GM08714 (cell line): ENCODE data around the gene ZNF322.
A peak's percentile ranks its signal among the peaks of the same experiment; 100 is the strongest.
"Not testable (repeated sequence)": the region's sequence is repeated elsewhere in the genome, so short reads cannot be mapped to it uniquely, and the experiment has no call there.

Experiments
- H3K4me3 ChIP-seq: fragments of 200-500 bp; sonication (Bioruptor generic); 2 replicates; pipeline ENCODE4 v1.5.1; 2014; ENCODE audit warnings: mild to moderate bottlenecking, low read length, inconsistent platforms
- ZNF274 ChIP-seq: IDR thresholded peaks from 2 replicates; pipeline ENCODE4 v1.6.1; 2012; ENCODE audit warnings: mild to moderate bottlenecking, low read depth, low read length

Gene ZNF322

GRCh38 chr6:26659042-26659999 lies at the start of gene ZNF322:
Gene ZNF322 (minus strand): TSS chr6:26659746. CDS start chr6:26638553, 21,193 bp downstream.
- TF ChIP-seq ZNF274 = no peak
- peak within 1 kb of the TSS; percentile 84 for H3K4me3 ChIP-seq

GRCh38 chr6:26705780-26706179 lies 46.2 kb upstream of the ZNF322 start:
- H3K4me3 ChIP-seq = not testable (repeated sequence)

GRCh38 chr6:26705352-26705751 lies 45.8 kb upstream of the ZNF322 start:
- H3K4me3 ChIP-seq = not testable (repeated sequence)

GRCh38 chr6:26701023-26701747 lies 41.6 kb upstream of the ZNF322 start:
- not testable (repeated sequence) for H3K4me3 ChIP-seq

GRCh38 chr6:26697496-26697895 lies 38.0 kb upstream of the ZNF322 start:
- H3K4me3 ChIP-seq = not testable (repeated sequence)

- not testable (repeated sequence) for H3K4me3 ChIP-seq
These were observed 29.9 kb upstream of the ZNF322 start for GRCh38 chr6:26689324-26689947.

- not testable (repeated sequence) for H3K4me3 ChIP-seq
These were observed 23.0 kb upstream of the ZNF322 start for GRCh38 chr6:26682435-26683042.

- H3K4me3 ChIP-seq = not testable (repeated sequence)
These were observed 13.7 kb upstream of the ZNF322 start for GRCh38 chr6:26673287-26673686.

- H3K4me3 ChIP-seq = not testable (repeated sequence)
These were observed 11.0 kb upstream of the ZNF322 start for GRCh38 chr6:26670558-26670957.

GRCh38 chr6:26670003-26670402 lies 10.5 kb upstream of the ZNF322 start:
- H3K4me3 ChIP-seq = not testable (repeated sequence)

- H3K4me3 ChIP-seq = peak overlapping the region; percentile 84
- TF ChIP-seq ZNF274 = no peak
These were observed 435 bp upstream of the ZNF322 start for GRCh38 chr6:26660000-26660361.

- H3K4me3 ChIP-seq = no peak overlapping the region
- no peak for TF ChIP-seq ZNF274
These were observed 2.3 kb downstream of the ZNF322 start for GRCh38 chr6:26657256-26657655.

- TF ChIP-seq ZNF274 = no peak
- no peak overlapping the region for H3K4me3 ChIP-seq
These were observed 6.5 kb downstream of the ZNF322 start for GRCh38 chr6:26653007-26653406.

GRCh38 chr6:26651133-26651781 lies 8.3 kb downstream of the ZNF322 start:
- no peak for TF ChIP-seq ZNF274
- no peak overlapping the region for H3K4me3 ChIP-seq

GRCh38 chr6:26646074-26646473 lies 13.5 kb downstream of the ZNF322 start:
- H3K4me3 ChIP-seq = no peak overlapping the region
- TF ChIP-seq ZNF274 = no peak
